ENCODE measurements around the gene BEND6.

GRCh38 chr6:56959938-56960337 is 5.0 kb downstream of the BEND6 start:
- TF ChIP-seq CTCF (conservative IDR thresholded peaks at IDR 0.05): no peak
- TF ChIP-seq ZFX (IDR thresholded peaks at IDR 0.05): no peak

Measured in C4-2B (cell line).